MM.1S (cell line): ENCODE measurements around the gene ZFAND6.
"Not testable (repeated sequence)": the region's sequence is repeated elsewhere in the genome, so short reads cannot be mapped to it uniquely, and the experiment has no call there.

Experiments
- EZH2phosphoT487 ChIP-seq: fragments of 300-600 bp; sonication (generic); IDR thresholded peaks from 2 replicates; pipeline ENCODE4 v1.6.1; 2018; ENCODE audit warnings: antibody characterized with exemption, low read length
- TF ChIP-seq, protein P1 (sequence below): fragments of 300-600 bp; sonication (generic); IDR thresholded peaks from 2 replicates; pipeline ENCODE4 v1.5.1; 2016; ENCODE audit warnings: antibody characterized with exemption, low read length, mixed read lengths

DNA sequence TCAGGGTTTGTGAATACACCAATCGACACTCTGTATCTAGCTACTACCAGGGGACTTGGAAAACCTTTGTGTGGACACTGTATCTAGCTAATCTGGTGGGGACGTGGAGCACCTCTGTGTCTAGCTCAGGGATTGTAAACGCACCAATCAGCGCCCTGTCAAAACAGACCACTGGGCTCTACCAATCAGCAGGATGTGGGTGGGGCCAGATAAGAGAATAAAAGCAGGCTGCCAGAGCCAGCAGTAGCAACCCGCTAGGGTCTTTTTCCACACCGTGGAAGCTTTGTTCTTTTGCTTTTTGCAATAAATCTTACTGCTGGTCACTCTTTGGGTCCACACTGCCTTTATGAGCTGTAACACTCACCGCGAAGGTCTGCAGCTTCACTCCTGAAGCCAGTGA lies 42.3 kb upstream of the ZFAND6 start:
- TF ChIP-seq, protein P1, sequence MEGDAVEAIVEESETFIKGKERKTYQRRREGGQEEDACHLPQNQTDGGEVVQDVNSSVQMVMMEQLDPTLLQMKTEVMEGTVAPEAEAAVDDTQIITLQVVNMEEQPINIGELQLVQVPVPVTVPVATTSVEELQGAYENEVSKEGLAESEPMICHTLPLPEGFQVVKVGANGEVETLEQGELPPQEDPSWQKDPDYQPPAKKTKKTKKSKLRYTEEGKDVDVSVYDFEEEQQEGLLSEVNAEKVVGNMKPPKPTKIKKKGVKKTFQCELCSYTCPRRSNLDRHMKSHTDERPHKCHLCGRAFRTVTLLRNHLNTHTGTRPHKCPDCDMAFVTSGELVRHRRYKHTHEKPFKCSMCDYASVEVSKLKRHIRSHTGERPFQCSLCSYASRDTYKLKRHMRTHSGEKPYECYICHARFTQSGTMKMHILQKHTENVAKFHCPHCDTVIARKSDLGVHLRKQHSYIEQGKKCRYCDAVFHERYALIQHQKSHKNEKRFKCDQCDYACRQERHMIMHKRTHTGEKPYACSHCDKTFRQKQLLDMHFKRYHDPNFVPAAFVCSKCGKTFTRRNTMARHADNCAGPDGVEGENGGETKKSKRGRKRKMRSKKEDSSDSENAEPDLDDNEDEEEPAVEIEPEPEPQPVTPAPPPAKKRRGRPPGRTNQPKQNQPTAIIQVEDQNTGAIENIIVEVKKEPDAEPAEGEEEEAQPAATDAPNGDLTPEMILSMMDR = not testable (repeated sequence)
- not testable (repeated sequence) for TF ChIP-seq EZH2phosphoT487
